ENCODE results near the gene DBH. TPM values are rescaled to one million over a fixed set of nuclear protein-coding genes. Genes with fewer than 3 reads are reported as not detected.

Gene DBH
- total RNA-seq, 4 donors from 2014 or later = not detected

- Histone ChIP-seq H3K4me3 (no peak overlapping the region), H3K27me3 (peaks cover 0 to 45% (median 0%) of the 10 kb centered on the region in 4 donors), H3K27ac (no peak overlapping the region), H3K9me3 (peaks cover 0 to 26% (median 22%) of the 10 kb centered on the region in 3 donors), H3K4me1 (no peaks in the 10 kb centered on the region), H3K36me3 (no peaks in the 10 kb centered on the region)
- no peak for DNase-seq
- TF ChIP-seq, protein P1, sequence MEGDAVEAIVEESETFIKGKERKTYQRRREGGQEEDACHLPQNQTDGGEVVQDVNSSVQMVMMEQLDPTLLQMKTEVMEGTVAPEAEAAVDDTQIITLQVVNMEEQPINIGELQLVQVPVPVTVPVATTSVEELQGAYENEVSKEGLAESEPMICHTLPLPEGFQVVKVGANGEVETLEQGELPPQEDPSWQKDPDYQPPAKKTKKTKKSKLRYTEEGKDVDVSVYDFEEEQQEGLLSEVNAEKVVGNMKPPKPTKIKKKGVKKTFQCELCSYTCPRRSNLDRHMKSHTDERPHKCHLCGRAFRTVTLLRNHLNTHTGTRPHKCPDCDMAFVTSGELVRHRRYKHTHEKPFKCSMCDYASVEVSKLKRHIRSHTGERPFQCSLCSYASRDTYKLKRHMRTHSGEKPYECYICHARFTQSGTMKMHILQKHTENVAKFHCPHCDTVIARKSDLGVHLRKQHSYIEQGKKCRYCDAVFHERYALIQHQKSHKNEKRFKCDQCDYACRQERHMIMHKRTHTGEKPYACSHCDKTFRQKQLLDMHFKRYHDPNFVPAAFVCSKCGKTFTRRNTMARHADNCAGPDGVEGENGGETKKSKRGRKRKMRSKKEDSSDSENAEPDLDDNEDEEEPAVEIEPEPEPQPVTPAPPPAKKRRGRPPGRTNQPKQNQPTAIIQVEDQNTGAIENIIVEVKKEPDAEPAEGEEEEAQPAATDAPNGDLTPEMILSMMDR (IDR thresholded peaks at IDR 0.05) = no peak
- TF ChIP-seq POLR2A (IDR thresholded peaks at IDR 0.05) = no peak
- intact Hi-C loops (cut with DNase I) = no loop called here
- 60 to 70% methylated on average over 7 to 8 of the region's 15 CpGs for WGBS, 2 donors
These were observed 42.4 kb upstream of the DBH start for GRCh38 chr9:133593587-133594253.

GRCh38 chr9:133594310-133594709, 41.9 kb upstream of the DBH start:
- Histone ChIP-seq H3K27me3 (peaks cover 0 to 40% (median 0%) of the 10 kb centered on the region in 4 donors), H3K4me1 (no peaks in the 10 kb centered on the region), H3K27ac (no peak overlapping the region), H3K4me3 (no peak overlapping the region), H3K36me3 (no peaks in the 10 kb centered on the region), H3K9me3 (peaks cover 0 to 30% (median 24%) of the 10 kb centered on the region in 3 donors)
- 83 to 90% methylated on average over 2 of the region's 2 CpGs for WGBS, 2 donors
- intact Hi-C loops (cut with DNase I) = no loop called here
- TF ChIP-seq, protein P1 (IDR thresholded peaks at IDR 0.05) = no peak
- TF ChIP-seq POLR2A (IDR thresholded peaks at IDR 0.05) = no peak
- no peak for DNase-seq

- peaks cover 0 to 30% (median 0%) of the 10 kb centered on the region in 4 donors for H3K27me3 ChIP-seq
These were observed 40.3 kb upstream of the DBH start for GRCh38 chr9:133595910-133596309.

DNA sequence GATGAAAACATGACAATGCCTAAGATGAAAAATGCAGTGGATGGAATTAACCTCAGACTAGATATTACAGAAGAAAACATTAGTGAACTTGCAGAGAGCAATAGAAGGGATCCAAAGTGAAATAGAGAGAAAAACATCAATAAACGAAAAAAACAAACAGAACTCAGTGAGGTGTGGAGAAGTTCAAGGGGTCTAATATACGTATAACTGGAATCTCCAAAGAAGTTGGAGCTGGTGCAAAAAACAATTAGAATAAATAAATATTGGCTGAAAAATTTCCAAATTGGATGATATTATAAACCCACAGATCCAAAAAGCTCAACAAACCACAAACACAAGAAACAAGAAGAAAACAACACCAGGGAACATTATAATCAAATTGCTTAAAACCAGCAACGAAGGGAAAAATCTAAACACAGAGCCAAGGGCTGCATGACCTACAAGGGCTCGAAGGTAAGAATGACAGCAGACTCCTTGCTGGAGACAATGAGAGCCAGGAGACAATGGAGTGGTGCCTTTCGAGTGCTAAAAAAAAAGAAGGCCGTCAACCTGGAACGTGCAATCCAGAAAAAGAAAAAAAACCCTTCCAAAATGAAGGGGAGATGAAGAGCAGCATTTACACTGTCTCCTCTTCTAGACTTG, 38.7 kb upstream of the DBH start:
- Histone ChIP-seq H3K9me3 (peaks cover 0 to 30% (median 24%) of the 10 kb centered on the region in 3 donors), H3K4me3 (no peak overlapping the region), H3K27me3 (peaks cover 0 to 31% (median 0%) of the 10 kb centered on the region in 4 donors), H3K4me1 (no peaks in the 10 kb centered on the region), H3K36me3 (no peaks in the 10 kb centered on the region), H3K27ac (no peak overlapping the region)
- WGBS, 2 donors = 69 to 71% methylated on average over 7 of the region's 7 CpGs
- TF ChIP-seq POLR2A (IDR thresholded peaks at IDR 0.05) = no peak
- TF ChIP-seq, protein P1 (IDR thresholded peaks at IDR 0.05) = no peak
- intact Hi-C loops (cut with DNase I) = no loop called here
- no peak for DNase-seq

More at GRCh38 chr9:133595910-133596309, 40.3 kb upstream of the DBH start:
- DNase-seq = no peak
- Histone ChIP-seq H3K4me1 (no peaks in the 10 kb centered on the region), H3K9me3 (peaks cover 0 to 30% (median 24%) of the 10 kb centered on the region in 3 donors), H3K27ac (no peak overlapping the region), H3K36me3 (no peaks in the 10 kb centered on the region), H3K4me3 (no peak overlapping the region)
- 69 to 79% methylated on average over 3 to 6 of the region's 8 CpGs for WGBS, 2 donors
- TF ChIP-seq, protein P1 (IDR thresholded peaks at IDR 0.05) = no peak
- TF ChIP-seq POLR2A (IDR thresholded peaks at IDR 0.05) = no peak
- intact Hi-C loops (cut with DNase I) = no loop called here

GRCh38 chr9:133598978-133599377, 37.2 kb upstream of the DBH start:
- intact Hi-C loops (cut with DNase I) = no loop called here
- Histone ChIP-seq H3K4me1 (no peaks in the 10 kb centered on the region), H3K9me3 (peaks cover 0 to 30% (median 24%) of the 10 kb centered on the region in 3 donors), H3K27ac (no peak overlapping the region), H3K27me3 (peaks cover 0 to 35% (median 0%) of the 10 kb centered on the region in 4 donors), H3K36me3 (no peaks in the 10 kb centered on the region), H3K4me3 (no peak overlapping the region)
- TF ChIP-seq POLR2A (IDR thresholded peaks at IDR 0.05) = no peak
- TF ChIP-seq, protein P1 (IDR thresholded peaks at IDR 0.05) = no peak
- no peak for DNase-seq
- WGBS, 2 donors = 76% methylated on average over 5 of the region's 7 CpGs; no CpG with 5 or more reads in 1 of the 2 donors

Measured in esophagus squamous epithelium (tissue), 5 donors.